ENCODE measurements around the gene SPATA21.

The SPATA21 gene

DNA sequence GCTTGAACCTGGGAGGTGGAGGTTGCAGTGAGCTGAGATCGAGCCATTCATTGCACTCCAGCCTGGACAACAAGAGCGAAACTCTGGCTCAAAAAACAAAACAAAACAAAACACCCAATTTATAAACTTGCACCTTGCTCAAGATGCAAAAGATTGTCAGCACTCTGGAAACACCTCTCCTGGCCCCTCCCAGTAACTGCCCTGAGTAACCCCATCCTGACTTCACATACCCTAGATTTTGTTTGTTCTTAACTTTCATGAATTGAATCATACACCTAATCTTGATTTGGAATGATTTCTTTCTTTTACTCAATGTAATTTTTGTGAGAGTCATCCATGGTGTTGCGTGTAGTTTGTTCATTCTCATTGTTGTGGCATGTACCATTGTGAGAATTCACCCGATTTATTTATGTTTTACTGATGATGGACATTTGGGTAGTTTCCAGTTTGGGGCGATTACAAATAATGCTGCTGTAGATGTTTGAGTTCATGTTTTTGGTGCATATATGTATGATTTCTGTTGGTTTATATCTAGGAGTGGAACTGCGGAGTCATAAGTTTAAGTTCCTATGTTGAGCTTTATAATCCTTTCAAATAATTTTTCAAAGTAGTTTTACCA lies 13.7 kb upstream of the SPATA21 start:
- no peak for DNase-seq

- DNase-seq, result no peak
Measured at GRCh38 chr1:16449666-16450065, 12.4 kb upstream of the SPATA21 start.

- DNase-seq, result no peak
Measured at GRCh38 chr1:16449065-16449464, 11.8 kb upstream of the SPATA21 start.

DNA sequence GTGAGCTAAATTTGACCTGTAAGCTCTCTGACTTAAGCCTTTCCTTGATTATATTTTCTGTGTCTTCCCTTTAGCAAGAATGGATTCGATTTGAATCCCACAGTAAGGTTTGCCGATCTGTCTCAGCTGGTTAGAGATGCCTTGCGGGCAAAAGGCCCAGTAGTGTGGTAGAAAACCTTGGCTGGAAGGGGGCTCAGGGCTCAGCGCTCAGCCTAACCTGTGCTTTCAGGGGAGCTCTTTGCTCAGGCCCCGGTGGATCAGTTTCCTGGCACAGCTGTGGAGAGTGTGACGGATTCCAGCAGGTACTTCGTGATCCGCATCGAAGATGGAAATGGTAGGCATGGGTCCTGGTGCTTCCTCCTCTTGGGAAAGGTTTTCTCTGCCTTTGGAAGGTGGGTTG lies 10.4 kb upstream of the SPATA21 start:
- no peak for DNase-seq

- DNase-seq, result no peak
Measured at GRCh38 chr1:16446116-16446515, 8.9 kb upstream of the SPATA21 start.

DNA sequence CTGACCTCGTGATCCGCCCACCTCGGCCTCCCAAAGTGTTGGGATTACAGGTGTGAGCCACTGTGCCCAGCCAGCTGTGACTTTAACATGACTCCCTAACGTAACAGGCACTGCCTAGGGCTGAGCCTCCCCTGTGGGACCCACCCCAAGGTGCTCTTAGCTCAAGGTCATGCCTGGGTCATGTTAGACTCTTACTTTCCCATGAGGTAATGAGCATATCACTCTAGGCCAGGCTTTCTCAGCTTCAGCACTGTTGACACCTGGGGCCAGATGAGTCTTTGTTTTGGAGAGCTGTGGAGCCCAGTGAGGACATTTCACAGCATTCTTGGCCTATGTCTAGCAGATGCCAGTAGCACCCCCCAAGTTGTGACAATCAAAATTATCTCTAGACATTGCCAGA lies 7.8 kb upstream of the SPATA21 start:
- DNase-seq, result no peak

DNA sequence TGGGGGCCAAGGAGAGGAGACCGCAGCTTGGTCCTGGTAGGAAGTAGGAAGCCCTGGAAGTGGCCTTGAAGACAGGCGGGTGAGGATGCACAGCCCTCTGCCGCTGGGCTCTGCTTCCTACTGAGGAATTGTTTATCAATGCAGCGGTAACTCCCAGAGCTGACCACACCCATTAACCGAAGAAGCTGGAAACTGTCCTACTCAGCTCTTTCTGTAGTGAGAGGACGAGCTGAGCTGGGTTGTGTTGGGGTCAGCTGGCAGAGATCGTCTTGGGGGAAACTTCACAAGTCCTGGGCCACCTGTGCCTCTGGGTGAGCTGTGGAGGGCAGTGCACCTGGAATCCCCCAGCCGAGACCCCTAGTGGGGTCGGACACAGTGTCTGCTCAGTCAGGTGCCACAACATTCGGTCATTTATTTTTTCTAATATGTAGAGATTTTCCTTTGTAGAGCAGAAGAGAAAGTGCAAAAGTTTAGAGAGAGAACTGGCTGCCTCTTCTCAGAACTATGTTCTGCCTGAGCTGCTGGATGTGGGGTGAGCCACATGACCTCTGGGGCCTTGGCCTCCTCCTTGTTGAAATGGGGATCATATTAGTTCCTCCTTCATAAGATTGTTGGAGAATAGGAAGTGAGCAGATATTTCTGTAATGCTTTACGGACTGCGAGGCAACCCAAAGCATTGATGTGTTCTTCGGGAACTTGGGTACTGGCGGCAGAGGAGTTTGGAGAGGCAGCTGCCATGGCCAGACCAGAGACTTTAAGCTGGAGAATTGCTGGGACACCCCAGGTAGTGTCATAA lies 6.9 kb upstream of the SPATA21 start:
- no peak for DNase-seq

GRCh38 chr1:16442941-16443340 lies 5.7 kb upstream of the SPATA21 start:
- peak in 1 of 2 donors; percentile 17 for DNase-seq

- no peak for DNase-seq
Measured at GRCh38 chr1:16442265-16442664, 5.0 kb upstream of the SPATA21 start.

GRCh38 chr1:16441282-16441665 lies 4.0 kb upstream of the SPATA21 start:
- DNase-seq, result no peak

DNA sequence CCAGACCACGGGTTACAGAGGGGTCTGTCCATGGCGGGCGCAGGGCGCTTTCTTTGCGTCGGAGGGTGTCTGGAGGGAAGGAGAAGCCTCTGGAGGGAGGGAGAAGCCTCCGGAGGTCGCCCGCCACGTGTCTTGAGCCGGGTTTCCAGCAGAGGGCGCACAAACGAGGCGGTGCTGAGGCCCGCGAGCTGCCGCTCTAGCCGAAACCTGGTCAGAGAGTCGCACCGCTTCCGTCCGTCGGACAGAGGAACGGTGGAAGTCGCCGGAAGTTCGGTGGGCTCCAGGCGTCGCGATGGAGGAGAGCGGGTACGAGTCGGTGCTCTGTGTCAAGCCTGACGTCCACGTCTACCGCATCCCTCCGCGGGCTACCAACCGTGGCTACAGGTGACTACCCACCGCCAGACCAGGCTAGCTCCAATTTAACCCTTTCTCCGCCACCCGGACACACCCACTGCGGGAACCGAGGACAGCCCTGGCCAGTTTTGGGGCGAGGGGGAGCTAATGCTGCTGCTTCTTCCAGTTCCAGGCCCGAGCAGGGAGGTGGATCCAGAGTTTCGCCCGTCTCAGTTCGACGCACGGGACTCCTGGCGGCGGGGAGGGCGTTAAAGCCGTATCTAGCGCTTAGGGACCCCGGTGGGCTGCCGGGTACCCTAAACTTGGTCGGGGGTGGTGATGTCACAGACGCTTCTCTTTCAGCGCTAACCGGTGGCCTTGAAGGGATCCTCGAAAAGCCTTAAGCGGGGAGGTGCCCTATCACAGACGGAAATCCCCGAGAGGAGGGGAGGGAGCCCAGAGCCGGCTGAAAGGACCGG lies 3.5 kb upstream of the SPATA21 start, which contains the start of gene NECAP2:
Gene NECAP2 (plus strand): TSS at position 255 of the 812 bp plus-strand sequence. CDS start 38 bp downstream, at position 293.
- DNase-seq, result peak; percentile 85 to 88

GRCh38 chr1:16440131-16440469 lies 2.9 kb upstream of the SPATA21 start:
- DNase-seq, result no peak

GRCh38 chr1:16438924-16439323 lies 1.7 kb upstream of the SPATA21 start:
- no peak for DNase-seq

- no peak for DNase-seq
Measured at GRCh38 chr1:16438516-16438915, 1.3 kb upstream of the SPATA21 start.

GRCh38 chr1:16434501-16434900 lies 2.7 kb downstream of the SPATA21 start:
- no peak for DNase-seq

- DNase-seq, result no peak
Measured at GRCh38 chr1:16434007-16434406, 3.2 kb downstream of the SPATA21 start.

DNA sequence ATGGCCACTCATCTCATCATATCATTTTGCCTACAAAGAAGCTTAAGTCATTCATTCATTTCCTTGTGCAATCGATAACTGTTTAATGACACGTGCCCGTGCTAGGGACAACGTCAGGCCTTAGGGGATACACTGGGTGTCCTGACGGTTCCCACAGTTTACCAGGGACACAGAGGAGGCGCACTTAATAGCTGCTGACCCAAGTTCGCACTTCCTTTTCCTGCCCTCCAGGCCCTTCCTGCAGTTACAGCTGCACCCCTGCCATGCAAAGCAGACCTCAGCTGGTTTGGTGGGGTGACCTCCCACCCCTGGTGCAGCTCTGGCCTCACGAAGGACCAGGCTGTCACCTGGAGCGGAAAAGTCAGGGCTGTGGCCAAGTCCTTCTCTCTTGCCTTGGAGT lies 4.2 kb downstream of the SPATA21 start:
- no peak for DNase-seq

- DNase-seq, result no peak
Measured at GRCh38 chr1:16430606-16431005, 6.6 kb downstream of the SPATA21 start.

- no peak for DNase-seq
Measured at GRCh38 chr1:16425125-16426025, 11.8 kb downstream of the SPATA21 start.

DNA sequence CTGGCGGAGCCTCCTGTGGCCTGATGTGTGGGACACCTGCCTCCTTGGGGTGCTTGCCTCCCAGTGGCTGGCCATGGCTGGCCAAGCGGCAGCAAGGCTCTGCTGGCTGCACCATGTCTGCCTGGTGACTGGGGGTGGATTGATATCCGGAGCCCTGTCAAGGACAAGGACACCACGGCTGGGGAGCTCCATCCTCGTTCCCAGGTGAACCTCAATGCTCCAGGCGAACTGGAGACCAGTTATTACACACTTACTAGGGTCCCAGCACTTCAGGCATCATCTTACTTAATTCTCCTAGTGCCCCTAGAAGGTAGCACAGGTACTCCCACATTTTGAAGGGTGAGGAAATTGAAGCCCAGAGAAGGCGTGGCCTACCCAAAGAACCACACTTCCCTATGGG lies 15.2 kb downstream of the SPATA21 start:
- no peak for DNase-seq

DNA sequence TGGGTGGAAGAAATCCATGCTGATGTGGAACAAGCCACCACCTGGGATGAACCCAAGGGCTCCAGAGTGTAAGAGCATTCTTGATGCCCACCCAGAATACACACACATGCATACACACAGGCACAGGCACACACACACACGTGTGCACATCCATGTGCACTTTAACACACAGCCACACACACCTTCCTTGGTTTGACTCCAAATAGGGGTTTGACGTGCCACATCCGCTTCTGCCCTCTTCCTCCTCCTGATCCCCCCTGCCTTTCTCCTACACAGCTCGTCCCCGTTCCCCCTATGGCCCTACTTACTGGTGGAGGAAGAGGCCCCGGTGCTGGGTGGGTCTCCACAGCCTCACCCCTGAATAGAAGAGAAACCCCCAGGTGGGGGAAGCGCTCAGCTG lies 16.0 kb downstream of the SPATA21 start:
- DNase-seq, result no peak

- no peak for DNase-seq
Measured at GRCh38 chr1:16420424-16421118, 16.7 kb downstream of the SPATA21 start.
